CD1c-positive myeloid dendritic cell (primary cell): Measurements from ENCODE around the gene GUF1.
"Not testable (repeated sequence)": the region's sequence is repeated elsewhere in the genome, so short reads cannot be mapped to it uniquely, and the experiment has no call there.

ENCODE experiments used
- DNase-seq: peaks from one replicate; pipeline ENCODE4 v3.0.0-alpha.2; 2016; ENCODE audit errors: extremely low spot score

The GUF1 gene

GRCh38 chr4:44701037-44701436 lies 22.8 kb downstream of the GUF1 start:
- DNase-seq = no peak

DNA sequence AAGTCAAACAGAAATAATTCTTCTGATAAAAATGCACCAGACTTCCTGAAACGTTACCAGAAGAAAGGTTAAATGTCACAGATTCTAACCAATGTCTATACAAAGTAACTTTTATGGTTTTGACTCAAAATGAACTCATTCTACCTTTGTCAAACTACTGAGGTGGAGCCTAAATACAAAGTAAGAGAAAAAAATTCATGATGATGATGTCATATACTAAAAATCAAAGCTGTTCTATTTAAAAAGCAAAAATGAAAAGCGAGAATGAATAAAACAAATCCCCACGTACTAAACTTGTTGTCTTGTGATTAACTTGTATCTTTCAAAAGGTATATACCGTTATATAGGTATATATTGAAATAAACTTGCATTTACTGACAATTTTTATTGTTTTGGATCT lies 26.5 kb downstream of the GUF1 start:
- DNase-seq = no peak

DNA sequence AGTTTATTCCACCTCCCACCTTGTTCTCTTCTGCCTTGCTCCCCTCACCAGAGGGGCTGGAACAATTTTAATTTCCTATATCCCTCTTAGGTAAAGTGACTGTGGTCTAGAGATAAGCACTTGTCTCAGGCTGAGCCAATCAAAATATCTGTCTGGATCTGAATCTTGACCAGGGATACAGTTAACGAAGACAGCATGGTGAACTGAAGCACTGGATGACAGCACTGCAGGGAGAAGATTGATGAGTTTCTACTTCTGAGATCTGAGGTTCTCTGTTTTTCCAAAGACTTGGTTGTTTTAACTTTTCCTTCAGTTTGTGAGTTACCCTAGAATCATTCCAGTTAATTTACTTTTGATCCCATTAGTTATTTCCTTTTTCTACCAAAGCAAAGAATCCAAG lies 34.9 kb downstream of the GUF1 start:
- DNase-seq = no peak

GRCh38 chr4:44716597-44716996 lies 38.4 kb downstream of the GUF1 start:
- no peak for DNase-seq

- DNase-seq = no peak
These were observed 42.2 kb downstream of the GUF1 start for GRCh38 chr4:44720371-44720770.

DNA sequence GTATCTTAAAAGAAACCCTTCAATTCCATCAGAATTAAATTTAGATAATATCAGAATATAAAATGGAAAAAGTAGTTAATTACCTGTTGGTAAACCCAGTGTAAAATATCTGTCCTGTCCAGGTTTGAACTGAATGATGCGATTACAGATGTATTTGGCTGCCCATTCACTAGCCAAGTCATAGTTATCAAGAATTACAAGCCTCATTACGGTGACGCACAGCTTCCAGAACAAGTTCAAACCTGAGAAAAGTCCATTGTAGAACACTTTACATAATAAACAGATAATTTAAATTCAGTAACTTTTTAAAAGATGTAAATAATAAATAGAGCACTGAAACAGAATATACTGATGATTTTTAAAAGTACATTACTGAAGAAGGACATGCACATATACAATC lies 43.8 kb downstream of the GUF1 start:
- DNase-seq = no peak

- DNase-seq = no peak
These were observed 46.9 kb downstream of the GUF1 start for GRCh38 chr4:44725166-44725565.

- no peak for DNase-seq
These were observed 47.5 kb downstream of the GUF1 start for GRCh38 chr4:44725726-44726037.

DNA sequence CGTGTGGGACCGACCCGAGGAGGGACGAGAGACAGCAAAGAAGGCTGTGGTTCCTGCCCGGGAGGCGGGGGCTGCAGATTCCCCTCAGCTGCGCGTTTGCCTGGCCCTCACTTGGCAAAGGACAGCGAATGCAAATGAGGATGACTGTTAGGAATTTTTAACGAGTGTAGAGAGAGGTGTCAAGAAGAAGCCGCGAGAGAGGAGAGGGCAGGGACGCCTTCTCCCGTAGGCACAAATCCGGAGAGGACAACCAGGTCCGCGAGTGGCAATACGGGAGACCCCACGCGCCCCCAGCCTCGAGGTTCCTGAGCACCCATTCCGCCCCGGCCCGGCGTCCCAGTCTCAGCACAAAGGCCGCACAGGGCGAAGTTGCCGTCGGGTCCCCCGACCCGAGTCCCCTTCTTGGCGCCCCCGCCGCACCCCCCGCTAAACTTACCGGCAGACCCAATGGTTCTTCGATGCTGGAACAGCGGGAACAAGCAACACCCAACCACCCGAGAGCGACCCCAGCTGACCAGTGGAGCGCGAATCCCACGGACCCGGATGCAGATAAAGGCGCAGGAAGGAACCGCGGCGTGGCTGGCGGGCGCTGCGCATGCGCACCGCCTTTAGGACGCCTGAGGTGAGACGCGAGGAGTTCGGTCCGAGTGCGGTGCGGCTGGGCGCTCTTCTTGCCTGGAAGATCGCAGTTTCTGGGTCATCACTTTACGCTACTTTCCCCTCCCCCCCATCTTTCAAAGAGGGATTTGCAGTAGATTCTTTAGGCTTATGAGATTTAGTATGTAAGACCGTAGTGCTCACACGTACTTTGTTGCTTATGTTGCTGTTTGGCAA lies 48.0 kb downstream of the GUF1 start, which contains the start of gene GNPDA2:
TSS of gene GNPDA2 (minus strand) at position 519 of the 834 bp plus-strand sequence. CDS start 4,349 bp downstream, outside the sequence.
- DNase-seq = peak; percentile 94

DNA sequence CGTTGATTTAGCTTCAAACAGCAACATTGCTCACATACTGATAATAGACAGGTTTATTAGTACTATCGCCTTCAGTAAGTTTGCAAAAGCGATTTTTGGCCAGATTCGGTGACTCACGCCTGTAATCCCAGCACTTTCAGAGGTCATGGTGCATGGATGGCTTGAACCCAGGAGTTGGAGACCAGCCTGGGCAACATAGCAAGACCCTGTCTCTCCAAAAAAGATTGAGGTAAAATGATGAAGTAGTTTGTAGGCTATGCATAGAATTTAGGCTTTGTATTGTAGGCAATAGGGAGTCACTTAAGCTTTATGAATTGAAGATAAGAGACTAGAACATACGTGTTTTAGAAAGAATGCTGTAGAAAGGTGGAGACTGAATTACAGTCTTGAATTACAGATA lies 49.3 kb downstream of the GUF1 start:
- no peak for DNase-seq

DNA sequence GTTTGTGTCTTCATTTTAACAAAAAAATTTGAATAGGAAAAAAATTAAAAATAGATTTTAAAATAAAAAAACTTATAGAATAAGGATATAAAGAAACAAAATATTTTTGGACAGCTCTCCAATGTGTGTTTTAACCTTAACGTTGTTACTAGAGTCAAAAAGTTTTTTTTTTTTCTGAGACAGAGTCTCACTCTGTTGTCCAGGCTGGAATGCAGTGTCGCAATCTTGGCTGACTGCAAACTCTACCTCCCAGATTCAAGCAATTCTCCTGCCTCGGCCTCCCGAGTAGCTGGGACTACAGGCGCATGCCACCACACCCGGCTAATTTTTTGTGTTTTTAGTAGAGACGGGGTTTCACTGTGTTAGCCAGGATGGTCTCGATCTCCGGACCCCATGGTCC lies 50.5 kb downstream of the GUF1 start:
- DNase-seq = not testable (repeated sequence)

GRCh38 chr4:44736900-44737299 lies 58.7 kb downstream of the GUF1 start:
- DNase-seq = no peak

DNA sequence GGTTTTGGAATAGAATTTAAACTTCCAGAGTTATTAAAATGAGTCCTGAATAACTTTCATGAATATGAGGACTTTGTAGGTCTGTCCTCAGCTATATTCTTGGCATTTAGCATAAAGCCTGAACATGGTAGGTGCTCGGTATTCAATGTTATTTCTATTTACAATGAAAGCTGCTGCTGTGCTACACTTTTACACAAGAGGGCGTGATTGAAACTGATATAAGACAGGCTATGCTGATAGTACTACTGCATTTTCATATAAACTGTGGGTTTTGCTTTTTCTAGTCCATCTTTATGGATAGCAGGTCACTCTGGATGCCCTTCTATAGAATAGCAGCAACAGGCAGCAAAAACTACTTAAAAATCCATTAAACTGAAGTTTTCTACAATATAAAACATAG lies 60.4 kb downstream of the GUF1 start:
- no peak for DNase-seq

- no peak for DNase-seq
These were observed 62.0 kb downstream of the GUF1 start for GRCh38 chr4:44740201-44740600.
